CD14-positive monocyte (primary cell): ENCODE results near the gene SHTN1. TPM values are rescaled to one million over a fixed set of nuclear protein-coding genes. Genes with fewer than 3 reads are reported as not detected.

Experiments used
- DNase-seq, 3 donors: peaks; one replicate each; pipeline ENCODE4 v3.0.0-alpha.2; 2011 to 2022
- H2AFZ ChIP-seq: 2 replicates; pipeline ENCODE4 v1.6.0; 2012; ENCODE audit warnings: mild to moderate bottlenecking, low read depth, low read length, inconsistent platforms; ENCODE audit not compliant: insufficient read depth, poor library complexity, severe bottlenecking
- H3K27ac ChIP-seq, 2 donors: 1 replicate in 1 of 2; 2 replicates in 1 of 2; pipeline ENCODE4 v1.5.1; 2012 to 2013; ENCODE audit warnings: low read length in 2 of 2, control low read depth in 1 of 2, inconsistent platforms in 1 of 2, low read depth in 1 of 2, mild to moderate bottlenecking in 1 of 2
- H3K27me3 ChIP-seq, 2 donors: one replicate each; pipeline versions ENCODE4 v1.6.0 to v1.6.1; 2011 to 2013; ENCODE audit warnings: low read length in 2 of 2; ENCODE audit not compliant: control insufficient read depth in 2 of 2, insufficient read depth in 2 of 2
- H3K36me3 ChIP-seq, 2 donors: replicated peaks in 1 of 2; 1 replicate in 1 of 2; 2 replicates in 1 of 2; pipeline versions ENCODE4 v1.5.1 to v1.6.1; 2012 to 2013; ENCODE audit warnings: low read length in 2 of 2, control low read depth in 1 of 2, inconsistent platforms in 1 of 2, mild to moderate bottlenecking in 1 of 2; ENCODE audit not compliant: insufficient read depth in 2 of 2, control insufficient read depth in 1 of 2
- H3K4me1 ChIP-seq, 2 donors: 1 replicate in 1 of 2; 2 replicates in 1 of 2; pipeline versions ENCODE4 v1.5.1 to v1.6.1; 2012 to 2013; ENCODE audit warnings: low read length in 2 of 2, control low read depth in 1 of 2, inconsistent platforms in 1 of 2, mild to moderate bottlenecking in 1 of 2, moderate library complexity in 1 of 2; ENCODE audit not compliant: insufficient read depth in 2 of 2, control insufficient read depth in 1 of 2
- H3K4me2 ChIP-seq: replicated peaks from 2 replicates; pipeline ENCODE3; 2012; ENCODE audit warnings: low read length, moderate library complexity, mild to moderate bottlenecking; ENCODE audit not compliant: poor library complexity, severe bottlenecking; ENCODE audit errors: extremely low read depth
- H3K4me3 ChIP-seq, 3 experiments: fragments of 200-600 bp in 1 of 3; sonication (generic) in 1 of 3; replicated peaks in 1 of 3; 1 replicate in 2 of 3; 2 replicates in 1 of 3; pipeline ENCODE4 v1.5.1; 2011 to 2013; ENCODE audit warnings: low read length in 3 of 3, mild to moderate bottlenecking in 3 of 3, control low read depth in 2 of 3, low read depth in 2 of 3, inconsistent platforms in 1 of 3, moderate library complexity in 1 of 3
- H3K79me2 ChIP-seq: 2 replicates; pipeline ENCODE4 v1.6.0; 2012; ENCODE audit warnings: mild to moderate bottlenecking, control low read depth, inconsistent platforms, low read length, moderate library complexity; ENCODE audit not compliant: insufficient read depth
- H3K9ac ChIP-seq: 2 replicates; pipeline ENCODE4 v1.6.0; 2017; ENCODE audit warnings: low read length, mild to moderate bottlenecking; ENCODE audit not compliant: insufficient read depth, poor library complexity, severe bottlenecking
- H3K9me3 ChIP-seq, 2 donors: replicated peaks in 1 of 2; 1 replicate in 1 of 2; 2 replicates in 1 of 2; pipeline versions ENCODE4 v1.5.1 to v1.6.1; 2012 to 2013; ENCODE audit warnings: low read length in 2 of 2, control low read depth in 1 of 2; ENCODE audit not compliant: control insufficient read depth in 1 of 2, insufficient read depth in 1 of 2
- H4K20me1 ChIP-seq: 2 replicates; pipeline ENCODE4 v1.6.0; 2012; ENCODE audit warnings: mild to moderate bottlenecking, low read length, control low read depth, moderate library complexity; ENCODE audit not compliant: insufficient read depth
- H3K27ac Mint-ChIP-seq, 7 donors: one replicate each; pipeline ENCODE4 v1.8.0; 2020; ENCODE audit warnings: mild to moderate bottlenecking in 7 of 7, mixed read lengths in 7 of 7, moderate library complexity in 6 of 7, inconsistent platforms in 2 of 7
- H3K27me3 Mint-ChIP-seq, 3 donors: one replicate each; pipeline ENCODE4 v1.8.0; 2021 to 2022; ENCODE audit warnings: low read depth in 3 of 3, mild to moderate bottlenecking in 3 of 3, mixed read lengths in 3 of 3, moderate library complexity in 3 of 3, inconsistent platforms in 1 of 3
- H3K36me3 Mint-ChIP-seq, 2 donors: one replicate each; pipeline ENCODE4 v1.8.0; 2020; ENCODE audit warnings: mixed read lengths in 2 of 2, inconsistent platforms in 1 of 2, mild to moderate bottlenecking in 1 of 2
- H3K4me1 Mint-ChIP-seq: one replicate; pipeline ENCODE4 v1.8.0; 2020; ENCODE audit warnings: mild to moderate bottlenecking, mixed read lengths
- H3K4me3 Mint-ChIP-seq, 2 donors: one replicate each; pipeline ENCODE4 v1.8.0; 2020; ENCODE audit warnings: mild to moderate bottlenecking in 2 of 2, mixed read lengths in 2 of 2, moderate library complexity in 1 of 2
- H3K9me3 Mint-ChIP-seq, 7 donors: one replicate each; pipeline ENCODE4 v1.8.0; 2020 to 2022; ENCODE audit warnings: mixed read lengths in 7 of 7, mild to moderate bottlenecking in 6 of 7, moderate library complexity in 6 of 7, inconsistent platforms in 2 of 7
- CTCF ChIP-seq: fragments of 200-600 bp; IDR thresholded peaks from one replicate; pipeline ENCODE4 v1.8.0; 2022; ENCODE audit warnings: antibody characterized with exemption, mild to moderate bottlenecking
- WGBS: methylation state at CpG from one replicate; pipeline ENCODE4 v1.1.5; 2013; ENCODE audit warnings: missing lambda C conversion rate; ENCODE audit not compliant: insufficient coverage; 5-methylcytosine and 5-hydroxymethylcytosine counted together
- intact Hi-C, 2 donors: fragments of 100-400 bp; cut with micrococcal nuclease; formaldehyde crosslinking; loops; one replicate each; pipeline versions ENCODE4 v1.15.0 to v1.15.1; 2023
- polyA plus RNA-seq, 3 donors: library from polyadenylated mRNA; depleted of rRNA in 1 of 3; unstranded in 2 of 3; stranded (reverse) in 1 of 3; fragments of 300-500 nt in 2 of 3; fragments of >200 nt in 1 of 3; fragmentation: Illumina TruSeq in 2 of 3; gene quantifications; 1 replicate in 2 of 3; 2 replicates in 1 of 3; pipeline ENCODE4 v1.2.3, GENCODE V29; 2012 to 2021

Gene SHTN1
- polyA plus RNA-seq, 3 donors, result 14.4 to 22.6 (median 14.9) TPM

DNA sequence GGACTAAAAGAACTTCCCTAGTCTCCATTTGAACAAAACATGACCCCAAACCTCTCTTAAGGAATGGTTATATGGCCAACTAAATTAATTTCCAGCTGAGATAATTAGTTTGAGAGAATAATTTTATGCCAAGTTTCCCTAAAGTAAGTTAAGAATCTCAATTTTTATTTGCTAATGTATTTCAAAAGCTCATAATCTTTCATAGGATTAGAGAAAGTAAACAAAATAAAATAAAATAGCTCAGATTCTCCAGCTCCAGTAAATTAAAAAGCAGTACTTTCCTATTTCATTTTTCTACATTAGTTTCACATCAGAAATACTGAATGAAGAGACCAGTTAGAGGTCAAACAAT, 111.3 kb downstream of the SHTN1 start:
- no peak overlapping the region for H3K27ac Mint-ChIP-seq
- TF ChIP-seq CTCF, result no peak

GRCh38 chr10:116892907-116893685, 111.9 kb downstream of the SHTN1 start:
- no peak for TF ChIP-seq CTCF
- H3K36me3 Mint-ChIP-seq, result peaks cover 55 to 58% of the 10 kb centered on the region in 2 donors
- peaks cover 0 to 2% (median 2%) of the 10 kb centered on the region in 3 donors for H3K27me3 Mint-ChIP-seq
- Histone ChIP-seq H3K36me3 (peaks cover 23 to 53% of the 10 kb centered on the region in 2 donors), H3K79me2 (no peaks in the 10 kb centered on the region), H3K4me2 (no peak overlapping the region), H3K27me3 (no peaks in the 10 kb centered on the region), H3K4me1 (peaks cover 0 to 4% of the 10 kb centered on the region in 2 donors), H3K9ac (no peak overlapping the region), H3K9me3 (no peaks in the 10 kb centered on the region), H4K20me1 (no peaks in the 10 kb centered on the region), H3K27ac (no peak overlapping the region), H2AFZ (no peak overlapping the region), H3K4me3 (no peak overlapping the region)
- H3K9me3 Mint-ChIP-seq, result peaks cover 0 to 1% (median 0%) of the 10 kb centered on the region in 7 donors
- WGBS, result 0% methylated on average over 2 of the region's 11 CpGs
- no peak for DNase-seq
- no peak overlapping the region for H3K27ac Mint-ChIP-seq
- peaks cover 14% of the 10 kb centered on the region for H3K4me1 Mint-ChIP-seq
- peak overlapping the region in 1 of 2 donors; percentile 57 for H3K4me3 Mint-ChIP-seq
- intact Hi-C loops, result no loop called here

More for the DNA sequence above, 111.3 kb downstream of the SHTN1 start:
- H3K4me1 ChIP-seq, result peaks cover 0 to 4% of the 10 kb centered on the region in 2 donors
- intact Hi-C loops, result no loop called here
- no peak overlapping the region for H2AFZ ChIP-seq
- Mint-ChIP-seq H3K9me3 (peaks cover 0 to 1% (median 0%) of the 10 kb centered on the region in 7 donors), H3K4me1 (peaks cover 14% of the 10 kb centered on the region), H3K27me3 (peaks cover 0 to 2% (median 2%) of the 10 kb centered on the region in 3 donors), H3K4me3 (no peak overlapping the region), H3K36me3 (peaks cover 50 to 54% of the 10 kb centered on the region in 2 donors)
- H3K36me3 ChIP-seq, result peaks cover 26 to 51% of the 10 kb centered on the region in 2 donors
- no peak overlapping the region for H3K4me3 ChIP-seq
- H3K9me3 ChIP-seq, result no peaks in the 10 kb centered on the region
- H3K9ac ChIP-seq, result no peak overlapping the region
- no peaks in the 10 kb centered on the region for H3K79me2 ChIP-seq
- H3K27ac ChIP-seq, result no peak overlapping the region
- DNase-seq, result no peak
- H3K4me2 ChIP-seq, result no peak overlapping the region
- no peaks in the 10 kb centered on the region for H4K20me1 ChIP-seq
- no peaks in the 10 kb centered on the region for H3K27me3 ChIP-seq
